Retinal pigment epithelial cell (primary cell): ENCODE results near the gene MRM1.

Experiments
- DNase-seq: peaks from one replicate; pipeline ENCODE4 v3.0.0-alpha.2; 2010; ENCODE audit warnings: low read depth
- H3K4me3 ChIP-seq: 2 replicates; pipeline ENCODE4 v1.5.1; 2011; ENCODE audit warnings: mild to moderate bottlenecking, low read length, control low read depth, moderate library complexity
- CTCF ChIP-seq: conservative IDR thresholded peaks from 2 replicates; pipeline ENCODE4 v1.5.1; 2011; ENCODE audit warnings: low read depth, low read length, control low read depth, inconsistent platforms

MRM1 gene

GRCh38 chr17:36594626-36595401 lies 6.6 kb upstream of the MRM1 start:
- H3K4me3 ChIP-seq, result no peak overlapping the region
- DNase-seq, result no peak
- no peak for TF ChIP-seq CTCF

GRCh38 chr17:36597226-36597625 lies 4.2 kb upstream of the MRM1 start:
- DNase-seq, result no peak
- H3K4me3 ChIP-seq, result no peak overlapping the region
- no peak for TF ChIP-seq CTCF

GRCh38 chr17:36597866-36598777 lies 3.3 kb upstream of the MRM1 start:
- no peak for TF ChIP-seq CTCF
- no peak for DNase-seq
- H3K4me3 ChIP-seq, result no peak overlapping the region

GRCh38 chr17:36598951-36599401 lies 2.4 kb upstream of the MRM1 start:
- H3K4me3 ChIP-seq, result no peak overlapping the region
- no peak for DNase-seq
- TF ChIP-seq CTCF, result no peak

GRCh38 chr17:36599546-36600250 lies 1.7 kb upstream of the MRM1 start:
- no peak for DNase-seq
- no peak for TF ChIP-seq CTCF
- no peak overlapping the region for H3K4me3 ChIP-seq

- TF ChIP-seq CTCF, result no peak
- no peak for DNase-seq
- no peak overlapping the region for H3K4me3 ChIP-seq
Measured at GRCh38 chr17:36600465-36600864, 918 bp upstream of the MRM1 start.
